Body of pancreas (tissue), 4 donors: ENCODE measurements around the gene DSC1.

Source experiments
- POLR2A ChIP-seq, 3 donors: fragments of 450-650 bp; IDR thresholded peaks; one replicate each; pipeline ENCODE4 v1.6.1; 2016; ENCODE audit warnings: antibody characterized with exemption in 3 of 3, mild to moderate bottlenecking in 2 of 3
- TF ChIP-seq, protein P1 (sequence below), 7 experiments: fragments of 450-650 bp in 4 of 7; fragments of 200-600 bp in 3 of 7; sonication (generic) in 3 of 7; IDR thresholded peaks; one replicate each; pipeline ENCODE4 v1.5.1; 2016 to 2019; ENCODE audit warnings: antibody characterized with exemption in 7 of 7

DNA sequence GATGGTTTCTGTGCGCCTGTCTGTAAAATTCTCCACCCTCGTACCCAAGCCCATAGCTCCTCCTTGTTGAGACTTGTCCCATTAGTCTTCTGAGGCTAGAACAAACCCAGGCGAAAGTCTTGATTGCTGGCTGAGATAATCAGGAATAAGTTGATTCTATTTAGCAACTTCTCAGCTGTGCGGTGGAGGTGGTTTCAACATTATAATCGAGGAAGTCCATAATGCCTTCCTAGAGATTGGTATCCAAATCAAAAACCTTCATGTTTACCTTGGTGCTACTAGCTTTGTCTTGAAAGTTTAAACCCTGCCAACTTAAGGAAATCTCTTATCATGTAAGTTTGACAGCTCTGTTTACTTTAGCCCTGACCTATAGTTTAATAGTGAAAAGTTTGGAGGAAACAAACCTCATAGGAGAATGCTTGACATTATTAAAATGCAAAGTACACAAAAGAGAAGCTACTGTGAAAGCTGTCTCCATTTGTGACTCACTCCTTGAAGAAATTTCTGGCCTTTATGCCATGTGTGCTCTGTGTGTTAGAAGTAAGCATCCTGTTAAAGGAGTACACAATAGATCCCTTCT, 36.6 kb upstream of the DSC1 start:
- TF ChIP-seq, protein P1, sequence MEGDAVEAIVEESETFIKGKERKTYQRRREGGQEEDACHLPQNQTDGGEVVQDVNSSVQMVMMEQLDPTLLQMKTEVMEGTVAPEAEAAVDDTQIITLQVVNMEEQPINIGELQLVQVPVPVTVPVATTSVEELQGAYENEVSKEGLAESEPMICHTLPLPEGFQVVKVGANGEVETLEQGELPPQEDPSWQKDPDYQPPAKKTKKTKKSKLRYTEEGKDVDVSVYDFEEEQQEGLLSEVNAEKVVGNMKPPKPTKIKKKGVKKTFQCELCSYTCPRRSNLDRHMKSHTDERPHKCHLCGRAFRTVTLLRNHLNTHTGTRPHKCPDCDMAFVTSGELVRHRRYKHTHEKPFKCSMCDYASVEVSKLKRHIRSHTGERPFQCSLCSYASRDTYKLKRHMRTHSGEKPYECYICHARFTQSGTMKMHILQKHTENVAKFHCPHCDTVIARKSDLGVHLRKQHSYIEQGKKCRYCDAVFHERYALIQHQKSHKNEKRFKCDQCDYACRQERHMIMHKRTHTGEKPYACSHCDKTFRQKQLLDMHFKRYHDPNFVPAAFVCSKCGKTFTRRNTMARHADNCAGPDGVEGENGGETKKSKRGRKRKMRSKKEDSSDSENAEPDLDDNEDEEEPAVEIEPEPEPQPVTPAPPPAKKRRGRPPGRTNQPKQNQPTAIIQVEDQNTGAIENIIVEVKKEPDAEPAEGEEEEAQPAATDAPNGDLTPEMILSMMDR (IDR thresholded peaks at IDR 0.05), result no peak
- TF ChIP-seq POLR2A (IDR thresholded peaks at IDR 0.05), result no peak
